AG08396 (cell line): ENCODE measurements around the gene FOXO1.

ENCODE experiments used
- DNase-seq: peaks from one replicate; pipeline ENCODE4 v3.0.0; 2012; ENCODE audit warnings: low spot score, mixed read lengths

FOXO1 gene

GRCh38 chr13:40635315-40635995 lies 31.0 kb downstream of the FOXO1 start:
- DNase-seq: no peak

DNA sequence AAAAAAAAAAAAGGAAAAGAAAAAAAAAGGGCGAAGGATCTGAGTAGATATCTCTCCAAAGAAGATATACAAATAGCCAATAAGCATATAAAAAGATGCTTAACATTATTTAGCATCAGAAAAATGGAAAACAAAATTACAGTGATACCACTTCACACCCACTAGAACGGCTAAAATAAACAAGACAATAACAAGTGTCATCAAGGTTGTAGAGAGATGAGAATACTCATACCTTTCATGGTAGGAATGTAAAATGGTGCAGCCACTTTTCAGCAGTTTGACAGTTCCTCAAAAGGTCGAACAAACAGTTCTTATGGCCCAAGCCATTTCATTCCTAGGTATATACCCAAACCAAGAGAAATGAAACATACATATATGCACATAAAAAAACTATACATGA lies 33.5 kb downstream of the FOXO1 start:
- DNase-seq: no peak

- no peak for DNase-seq
Observed at GRCh38 chr13:40631605-40632004, 34.8 kb downstream of the FOXO1 start.

- DNase-seq: no peak
Observed at GRCh38 chr13:40629678-40630384, 36.6 kb downstream of the FOXO1 start.

GRCh38 chr13:40626977-40627376 lies 39.5 kb downstream of the FOXO1 start:
- no peak for DNase-seq

DNA sequence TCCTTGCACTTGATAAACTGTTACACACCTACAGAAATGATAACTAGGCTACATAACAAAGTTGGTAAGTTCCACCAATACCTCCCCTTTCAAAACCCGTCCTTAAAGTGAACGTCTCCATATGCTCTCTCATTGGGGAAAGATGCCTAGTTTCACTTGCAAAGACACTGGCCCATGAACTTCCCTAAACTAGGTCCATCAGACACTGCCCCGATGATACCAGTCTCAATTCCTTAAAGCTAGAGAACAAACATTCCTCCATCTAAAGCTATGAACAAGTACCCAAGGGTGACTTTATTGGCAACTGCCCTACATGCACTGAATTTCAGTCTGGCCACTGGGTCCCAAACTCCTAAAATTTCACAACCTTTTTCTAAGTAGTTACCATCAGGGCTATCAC lies 39.9 kb downstream of the FOXO1 start:
- DNase-seq: no peak

- no peak for DNase-seq
Observed at GRCh38 chr13:40624986-40625385, 41.5 kb downstream of the FOXO1 start.

GRCh38 chr13:40624383-40624782 lies 42.1 kb downstream of the FOXO1 start:
- no peak for DNase-seq

DNA sequence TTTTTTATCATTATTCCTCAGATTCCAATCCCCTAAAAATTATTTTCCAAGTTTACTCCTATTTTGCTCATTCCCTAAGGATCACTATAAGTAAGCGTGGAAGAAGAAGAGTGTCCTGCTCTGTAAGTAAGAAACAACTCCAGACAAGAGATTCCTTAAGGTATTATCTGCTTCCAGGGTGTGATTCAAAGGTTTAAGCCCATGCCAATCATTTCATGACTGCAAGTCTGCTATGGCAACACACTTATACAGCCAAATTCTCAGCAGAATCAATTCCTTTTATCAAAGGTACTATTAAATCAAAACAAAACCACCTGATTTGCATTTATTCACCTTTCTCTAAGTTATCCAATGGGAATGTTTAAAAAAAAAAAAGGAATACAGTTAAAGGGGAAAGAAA lies 43.7 kb downstream of the FOXO1 start:
- DNase-seq: no peak

DNA sequence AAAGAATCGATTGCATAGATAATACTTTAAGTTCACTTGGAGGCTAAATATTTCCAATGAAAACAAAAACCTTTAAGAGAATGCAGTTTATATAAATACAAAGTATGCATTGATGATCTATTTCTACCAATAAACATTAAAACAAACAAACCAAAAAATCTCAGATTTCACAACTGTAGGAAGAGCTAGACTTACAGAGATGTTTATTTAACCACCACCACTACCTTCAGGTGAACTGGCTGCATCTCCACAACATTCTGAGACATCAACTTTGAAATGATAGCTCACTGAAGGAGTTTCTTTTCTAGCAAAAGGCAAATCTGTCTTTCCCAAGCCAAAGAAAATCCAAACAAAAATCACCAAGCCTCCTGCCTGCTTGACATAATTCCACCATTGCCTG lies 44.2 kb downstream of the FOXO1 start:
- DNase-seq: no peak

GRCh38 chr13:40619479-40619814 lies 47.0 kb downstream of the FOXO1 start:
- DNase-seq: no peak

DNA sequence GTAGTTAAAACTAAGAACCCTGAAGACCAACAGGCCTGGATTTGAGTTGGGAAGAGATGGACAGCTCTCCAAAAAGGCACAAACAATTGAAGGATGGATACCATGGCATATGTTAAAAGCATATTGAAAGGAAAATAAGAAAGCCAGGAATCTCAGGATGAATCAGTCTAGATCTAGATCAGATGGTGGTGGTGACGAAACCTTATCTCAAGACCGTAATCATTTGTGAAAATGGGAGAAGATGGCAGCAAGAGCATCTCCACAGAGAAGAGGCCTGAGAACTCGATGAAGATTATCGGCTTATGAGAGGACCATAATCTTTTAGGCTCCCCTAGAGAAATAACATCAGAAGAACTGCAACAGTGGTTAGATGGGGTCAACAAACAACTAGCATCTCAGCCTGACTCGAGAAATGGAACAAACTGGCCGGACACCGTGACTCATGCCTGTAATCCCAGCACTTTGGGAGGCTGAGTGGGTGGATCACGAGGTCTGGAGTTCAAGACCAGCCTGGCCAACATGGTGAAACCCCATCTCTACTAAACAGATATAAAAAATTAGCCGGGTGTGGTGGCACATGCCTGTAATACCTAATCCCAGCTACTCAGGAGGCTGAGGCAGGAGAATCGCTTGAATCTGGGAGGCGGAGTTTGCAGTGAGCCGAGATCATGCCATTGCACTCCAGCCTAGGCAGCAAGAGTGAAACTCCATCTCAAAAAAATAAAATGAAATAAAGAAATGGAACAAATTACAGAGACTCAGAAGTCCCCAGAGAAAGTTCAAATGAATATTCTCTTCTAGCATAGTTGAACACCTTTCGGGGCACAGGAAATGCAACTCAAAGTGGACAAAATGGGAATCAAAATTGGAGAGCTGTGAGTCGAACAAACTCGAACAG lies 47.6 kb downstream of the FOXO1 start:
- DNase-seq: no peak

- no peak for DNase-seq
Observed at GRCh38 chr13:40617801-40618356, 48.6 kb downstream of the FOXO1 start.

GRCh38 chr13:40615619-40616018 lies 50.8 kb downstream of the FOXO1 start:
- DNase-seq: no peak

DNA sequence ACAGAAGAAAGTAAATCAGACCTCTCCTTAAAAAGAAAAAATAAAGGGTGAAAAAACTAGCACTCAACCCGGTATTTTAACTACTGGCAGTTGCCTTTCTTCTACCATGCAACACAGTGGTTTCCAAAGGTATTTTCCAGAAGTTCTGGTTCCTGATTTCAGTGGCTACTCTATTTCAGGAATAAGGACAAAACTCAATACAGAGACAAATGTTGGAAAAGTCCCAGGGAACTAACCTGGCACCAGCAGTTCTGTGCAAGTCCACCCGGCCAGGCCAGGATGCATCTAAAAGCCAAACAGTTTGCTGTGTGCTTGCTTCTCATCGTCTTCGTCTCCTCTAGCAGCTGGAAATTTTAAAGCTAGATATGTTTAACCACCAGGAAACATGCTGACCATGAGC lies 52.5 kb downstream of the FOXO1 start:
- DNase-seq: no peak

- DNase-seq: no peak
Observed at GRCh38 chr13:40613192-40613818, 53.1 kb downstream of the FOXO1 start.

DNA sequence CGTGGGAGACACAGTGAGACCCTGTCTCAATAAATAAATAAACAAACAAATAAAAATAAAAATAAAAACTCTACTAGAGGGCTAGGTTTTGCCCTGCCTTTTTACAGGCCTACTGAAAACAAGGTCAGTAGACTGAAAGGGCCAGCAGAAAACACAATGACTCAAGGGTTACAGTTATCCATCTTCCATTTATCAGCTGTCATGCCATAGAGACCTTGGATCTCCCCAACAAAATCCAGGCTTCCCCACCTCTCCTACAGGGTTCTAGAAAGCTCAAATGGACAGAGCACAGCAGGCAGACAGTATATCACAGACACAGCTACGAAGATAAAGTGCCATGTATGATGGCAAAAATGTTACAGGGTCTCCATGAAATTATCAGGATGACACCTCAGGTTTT lies 54.4 kb downstream of the FOXO1 start:
- no peak for DNase-seq

- no peak for DNase-seq
Observed at GRCh38 chr13:40611635-40612034, 54.8 kb downstream of the FOXO1 start.

GRCh38 chr13:40611004-40611403 lies 55.4 kb downstream of the FOXO1 start:
- DNase-seq: no peak

DNA sequence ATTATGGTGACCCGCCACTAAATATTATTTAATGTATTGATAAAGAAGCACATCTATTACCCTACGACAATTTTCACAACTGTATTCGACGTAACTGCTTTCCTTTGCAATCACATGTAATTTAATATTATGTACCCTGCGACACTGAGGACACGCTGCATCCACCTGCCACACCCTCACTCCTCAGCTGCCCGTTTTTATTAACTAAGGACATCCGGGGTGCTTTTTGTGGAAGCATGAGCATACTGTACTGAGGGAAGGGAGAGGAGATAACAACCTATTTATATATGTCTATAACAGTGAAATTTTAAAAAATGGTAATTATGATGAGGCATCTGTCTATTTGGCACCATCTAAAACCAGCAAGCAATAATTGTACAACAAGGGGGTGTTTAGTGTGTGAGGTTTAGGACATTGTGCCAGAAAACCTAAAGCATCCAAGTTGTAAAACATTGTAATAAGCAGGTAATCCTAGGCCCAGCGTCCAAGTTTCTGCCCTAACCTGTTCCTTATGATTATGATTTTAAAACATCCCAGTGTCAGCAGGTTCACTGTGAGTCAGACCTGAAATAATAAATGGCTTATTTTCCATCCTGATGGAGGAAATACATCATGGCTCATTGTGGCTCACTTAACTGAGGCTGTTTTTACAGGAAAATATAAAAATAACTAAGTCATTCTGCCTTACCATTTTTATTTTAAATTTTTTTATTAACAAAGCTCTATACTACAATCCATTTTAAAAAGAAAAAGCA lies 56.3 kb downstream of the FOXO1 start:
- no peak for DNase-seq

DNA sequence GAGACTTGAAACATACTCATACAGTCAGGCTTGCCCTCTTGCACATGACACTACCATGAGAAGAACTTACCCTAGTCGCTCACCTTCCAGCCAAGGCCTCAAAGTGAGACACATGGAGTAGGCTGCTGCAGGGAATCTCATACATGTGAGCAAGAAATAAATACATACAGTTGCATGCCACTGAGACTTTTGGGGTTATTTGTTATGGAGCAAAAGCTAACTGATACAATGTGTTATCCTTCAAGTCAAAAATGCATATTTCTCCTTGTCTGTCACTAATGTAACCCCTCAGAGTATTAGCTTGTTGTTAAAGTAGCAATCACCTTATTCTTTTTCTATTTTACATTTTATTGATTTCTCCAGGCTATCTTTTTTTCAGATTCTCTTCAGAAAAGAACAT lies 58.1 kb downstream of the FOXO1 start:
- DNase-seq: no peak

DNA sequence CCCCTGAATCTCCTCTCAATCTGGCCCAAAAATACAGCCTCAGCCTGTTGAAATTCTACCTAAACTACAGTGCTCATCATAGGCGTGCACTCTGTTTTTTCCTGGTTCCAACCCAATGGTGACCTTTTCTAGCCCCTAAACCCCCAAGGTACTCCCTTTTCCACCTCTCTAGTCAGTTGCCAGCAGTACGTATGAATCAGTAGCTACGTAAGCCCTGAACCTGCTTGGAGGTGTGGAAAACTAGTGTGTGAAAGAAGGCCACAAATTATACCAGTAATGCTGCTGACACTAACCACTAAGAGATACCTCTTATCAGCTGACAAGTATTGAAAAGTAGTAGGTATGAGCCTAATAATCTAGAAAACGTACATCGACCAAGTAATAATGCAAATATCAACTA lies 60.9 kb downstream of the FOXO1 start:
- DNase-seq: no peak
